ENCODE results near the gene CRACR2B.

Gene CRACR2B

GRCh38 chr11:827146-827896 lies 398 bp upstream of the CRACR2B start:
- DNase-seq, result peak; percentile 40

- DNase-seq, result no peak
These were observed 922 bp downstream of the CRACR2B start for GRCh38 chr11:828506-829175.

GRCh38 chr11:829176-829846 lies 1.6 kb downstream of the CRACR2B start:
- DNase-seq, result no peak

- DNase-seq, result no peak
These were observed 2.2 kb downstream of the CRACR2B start for GRCh38 chr11:829847-830294.

GRCh38 chr11:830295-831117 lies 2.8 kb downstream of the CRACR2B start:
- DNase-seq, result peak; percentile 88

GRCh38 chr11:831118-831864 lies 3.6 kb downstream of the CRACR2B start:
- no peak for DNase-seq

- no peak for DNase-seq
These were observed 4.3 kb downstream of the CRACR2B start for GRCh38 chr11:831961-832528.

GRCh38 chr11:832529-833113 lies 4.9 kb downstream of the CRACR2B start, which contains the start of gene CD151:
Gene CD151, plus strand, starts transcription at chr11:832952. Its CDS starts 3,118 bp downstream, at chr11:836070.
- peak; percentile 59 for DNase-seq

GRCh38 chr11:833114-833791 lies 5.5 kb downstream of the CRACR2B start:
- peak; percentile 59 for DNase-seq

- no peak for DNase-seq
These were observed 6.2 kb downstream of the CRACR2B start for GRCh38 chr11:833849-834311.

GRCh38 chr11:834371-835316 lies 6.9 kb downstream of the CRACR2B start:
- DNase-seq, result no peak

- DNase-seq, result no peak
These were observed 8.6 kb downstream of the CRACR2B start for GRCh38 chr11:836274-836673.

GRCh38 chr11:836700-837099 lies 9.0 kb downstream of the CRACR2B start:
- no peak for DNase-seq

GRCh38 chr11:837189-837989 lies 9.7 kb downstream of the CRACR2B start:
- DNase-seq, result no peak

- DNase-seq, result no peak
These were observed 10.2 kb downstream of the CRACR2B start for GRCh38 chr11:837990-838307.

- no peak for DNase-seq
These were observed 10.9 kb downstream of the CRACR2B start for GRCh38 chr11:838441-839279.

GRCh38 chr11:839280-839623 lies 11.5 kb downstream of the CRACR2B start:
- DNase-seq, result no peak

Measured in NCI-H345 (cell line).